Pericardium fibroblast (primary cell): ENCODE measurements around the gene FERMT2. TPM values are rescaled to one million over a fixed set of nuclear protein-coding genes. Genes with fewer than 3 reads are reported as not detected.

Experiments
- total RNA-seq: library from RNA; depleted of rRNA; stranded (reverse); fragments of >200 nt; gene quantifications from 2 replicates; pipeline ENCODE4 v1.2.3, GENCODE V29; 2015

FERMT2 gene, protein sequence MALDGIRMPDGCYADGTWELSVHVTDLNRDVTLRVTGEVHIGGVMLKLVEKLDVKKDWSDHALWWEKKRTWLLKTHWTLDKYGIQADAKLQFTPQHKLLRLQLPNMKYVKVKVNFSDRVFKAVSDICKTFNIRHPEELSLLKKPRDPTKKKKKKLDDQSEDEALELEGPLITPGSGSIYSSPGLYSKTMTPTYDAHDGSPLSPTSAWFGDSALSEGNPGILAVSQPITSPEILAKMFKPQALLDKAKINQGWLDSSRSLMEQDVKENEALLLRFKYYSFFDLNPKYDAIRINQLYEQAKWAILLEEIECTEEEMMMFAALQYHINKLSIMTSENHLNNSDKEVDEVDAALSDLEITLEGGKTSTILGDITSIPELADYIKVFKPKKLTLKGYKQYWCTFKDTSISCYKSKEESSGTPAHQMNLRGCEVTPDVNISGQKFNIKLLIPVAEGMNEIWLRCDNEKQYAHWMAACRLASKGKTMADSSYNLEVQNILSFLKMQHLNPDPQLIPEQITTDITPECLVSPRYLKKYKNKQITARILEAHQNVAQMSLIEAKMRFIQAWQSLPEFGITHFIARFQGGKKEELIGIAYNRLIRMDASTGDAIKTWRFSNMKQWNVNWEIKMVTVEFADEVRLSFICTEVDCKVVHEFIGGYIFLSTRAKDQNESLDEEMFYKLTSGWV
- total RNA-seq = 138 and 201 TPM in 2 replicates

DNA sequence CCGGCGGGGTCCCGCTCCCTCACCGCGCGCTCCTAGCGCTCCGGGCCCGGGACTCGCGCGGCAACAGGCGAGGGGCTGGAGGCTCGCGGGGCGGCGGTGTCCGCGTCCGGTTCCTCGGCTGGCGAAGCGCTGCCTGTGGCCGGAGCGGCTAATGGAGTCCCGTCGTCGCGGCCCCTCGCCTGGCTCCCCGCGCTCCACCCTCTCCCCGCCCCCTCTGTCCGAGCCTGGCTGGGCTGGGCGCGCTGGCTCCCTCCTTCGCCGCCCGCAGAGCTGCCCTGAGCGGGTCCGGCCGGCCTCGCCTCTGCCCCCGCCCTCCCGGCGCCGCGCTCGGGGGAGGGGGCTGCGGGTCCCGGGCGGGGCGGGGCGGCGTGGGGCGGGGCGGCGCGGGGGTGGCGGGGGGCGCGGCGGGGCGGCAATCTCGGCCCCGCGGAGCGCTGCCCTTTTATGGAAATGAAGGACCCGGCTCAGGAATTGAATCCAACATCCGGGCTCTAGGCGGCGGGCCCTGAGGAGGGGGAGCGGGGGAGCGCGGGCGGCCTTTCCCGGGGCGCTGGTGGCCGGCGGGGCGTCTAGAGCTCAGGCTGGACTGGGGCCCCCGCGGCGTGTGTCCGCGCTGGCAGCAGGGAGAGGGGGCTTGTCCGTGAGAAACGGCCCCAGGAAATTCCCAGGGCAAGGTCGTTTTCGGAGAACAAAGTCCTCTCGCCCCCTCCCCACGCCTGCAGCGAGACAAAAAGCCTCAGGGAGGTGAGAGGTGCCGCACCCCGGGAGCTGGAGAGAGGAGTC, at the start of gene FERMT2:
FERMT2 (minus strand) TSS at position 153 of the 783 bp plus-strand sequence. CDS start 482 bp downstream, outside the sequence.

Other genes starting within 250 kb of the FERMT2 start
- gene PSMC6, start 243.8 kb downstream of the FERMT2 start, total RNA-seq = 39.2 and 40.8 TPM in 2 replicates
- gene STYX, start 220.9 kb downstream of the FERMT2 start, total RNA-seq = 11.4 and 14.4 TPM in 2 replicates
- 19.3 and 21.8 TPM in 2 replicates for gene GNPNAT1, start 159.4 kb downstream of the FERMT2 start, total RNA-seq
- gene DDHD1, start 202.3 kb upstream of the FERMT2 start, total RNA-seq = 3.9 and 7.9 TPM in 2 replicates